ENCODE results near the gene CMTM8.

Gene CMTM8

DNA sequence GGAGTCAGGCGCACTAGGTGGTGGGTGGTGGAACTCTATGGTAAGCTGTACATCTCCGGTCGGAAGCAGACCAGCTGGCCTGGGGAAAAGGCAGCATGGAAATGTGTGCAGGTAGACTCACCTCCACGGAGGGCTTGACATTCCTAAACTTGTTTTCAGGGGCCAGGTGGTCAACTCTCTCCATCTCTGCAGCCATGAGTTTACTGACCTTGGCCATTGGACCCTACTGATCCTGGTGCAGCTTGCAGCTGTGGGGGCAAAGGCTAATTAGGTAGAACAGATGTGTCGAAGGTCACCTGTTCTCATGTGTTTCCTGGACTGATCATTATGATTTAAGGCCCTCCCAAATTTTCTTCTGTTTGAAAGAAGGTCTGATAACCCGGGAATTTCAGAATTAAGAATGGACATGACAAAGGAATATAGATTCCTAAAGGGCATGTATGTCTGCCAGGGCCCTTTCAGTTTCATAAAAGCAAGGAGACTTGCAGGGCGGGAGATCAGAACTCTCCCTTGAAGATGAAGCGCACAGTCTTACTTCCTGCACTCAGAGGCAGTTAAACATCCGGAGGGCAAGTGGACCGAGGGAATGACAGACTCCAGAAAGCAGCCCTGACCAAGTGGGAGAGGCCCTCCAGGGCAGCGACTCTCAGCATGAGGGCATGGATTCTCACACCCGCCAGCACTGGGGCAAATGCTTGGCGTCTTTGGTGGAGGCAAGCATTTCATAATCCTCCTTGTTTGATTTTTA is 97.1 kb downstream of the CMTM8 start:
- Mint-ChIP-seq H3K27me3 (no peaks in the 10 kb centered on the region), H3K4me3 (no peak overlapping the region), H3K4me1 (peaks cover 3% of the 10 kb centered on the region), H3K36me3 (no peaks in the 10 kb centered on the region), H3K27ac (no peak overlapping the region), H3K9me3 (peaks cover 2% of the 10 kb centered on the region)
- no peak for DNase-seq (ENCODE audit: low spot score in 2 of 2)
- ATAC-seq (ENCODE audit: low read depth), result no peak

DNA sequence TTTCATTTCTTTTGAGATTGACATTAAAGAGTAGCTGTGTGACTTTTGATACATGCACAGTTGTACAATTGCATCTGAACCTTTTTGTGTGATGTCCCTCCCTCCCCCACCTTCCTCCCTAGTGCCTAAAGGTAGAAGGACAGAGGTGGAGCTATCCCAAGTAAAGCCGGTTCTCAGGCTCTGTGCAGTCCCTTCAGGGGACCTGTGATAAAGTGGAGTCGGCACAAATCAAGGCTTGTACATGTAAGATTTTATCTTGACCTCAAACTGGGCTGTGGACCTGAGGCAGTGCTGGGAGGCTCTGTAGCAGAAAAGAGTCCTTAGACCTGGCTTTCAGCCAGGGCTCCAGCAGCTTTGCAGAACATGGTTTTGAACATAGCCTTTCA is 97.6 kb downstream of the CMTM8 start:
- DNase-seq (ENCODE audit: low spot score in 2 of 2), result no peak
- H3K36me3 Mint-ChIP-seq, result no peaks in the 10 kb centered on the region
- peaks cover 3% of the 10 kb centered on the region for H3K4me1 Mint-ChIP-seq
- no peak overlapping the region for H3K4me3 Mint-ChIP-seq
- no peak for ATAC-seq (ENCODE audit: low read depth)
- no peak overlapping the region for H3K27ac Mint-ChIP-seq
- no peaks in the 10 kb centered on the region for H3K9me3 Mint-ChIP-seq
- H3K27me3 Mint-ChIP-seq, result no peaks in the 10 kb centered on the region

GRCh38 chr3:32337505-32337904 is 99.0 kb downstream of the CMTM8 start:
- H3K27me3 Mint-ChIP-seq, result no peaks in the 10 kb centered on the region
- DNase-seq (ENCODE audit: low spot score in 2 of 2) (no peak), ATAC-seq (ENCODE audit: low read depth) (no peak)
- no peak overlapping the region for H3K27ac Mint-ChIP-seq
- H3K36me3 Mint-ChIP-seq, result no peaks in the 10 kb centered on the region
- peaks cover 3% of the 10 kb centered on the region for H3K4me1 Mint-ChIP-seq
- H3K4me3 Mint-ChIP-seq, result no peak overlapping the region
- H3K9me3 Mint-ChIP-seq, result no peaks in the 10 kb centered on the region

DNA sequence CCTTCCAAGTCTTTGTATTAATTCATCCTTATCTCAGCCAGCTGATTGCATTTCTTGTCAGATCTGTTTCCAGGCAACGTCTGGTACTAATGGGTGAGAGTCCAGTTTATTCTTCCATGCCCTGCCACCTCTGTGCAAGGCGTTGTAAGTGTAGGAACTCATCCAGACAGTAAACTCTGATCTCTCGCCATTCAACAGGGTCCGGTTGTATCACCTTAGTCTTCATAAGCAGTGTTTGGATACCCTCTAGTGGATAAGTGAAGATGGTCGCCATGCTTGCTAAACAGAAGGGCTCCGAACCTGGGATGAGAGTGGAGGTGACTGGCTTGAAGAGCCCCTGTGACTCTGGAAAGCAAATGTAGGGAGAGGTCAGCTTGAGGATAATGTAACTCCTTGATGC is 101.6 kb downstream of the CMTM8 start:
- H3K9me3 Mint-ChIP-seq, result no peaks in the 10 kb centered on the region
- DNase-seq (ENCODE audit: low spot score in 2 of 2) (peak in 1 of 2 donors; percentile 8), ATAC-seq (ENCODE audit: low read depth) (peak; percentile 41)
- H3K27me3 Mint-ChIP-seq, result no peaks in the 10 kb centered on the region
- H3K4me3 Mint-ChIP-seq, result no peak overlapping the region
- no peaks in the 10 kb centered on the region for H3K36me3 Mint-ChIP-seq
- no peaks in the 10 kb centered on the region for H3K4me1 Mint-ChIP-seq
- no peak overlapping the region for H3K27ac Mint-ChIP-seq

- H3K4me3 Mint-ChIP-seq, result no peak overlapping the region
- no peaks in the 10 kb centered on the region for H3K4me1 Mint-ChIP-seq
- no peaks in the 10 kb centered on the region for H3K36me3 Mint-ChIP-seq
- H3K27me3 Mint-ChIP-seq, result no peaks in the 10 kb centered on the region
- ATAC-seq (ENCODE audit: low read depth) (no peak), DNase-seq (ENCODE audit: low spot score in 2 of 2) (no peak)
- no peaks in the 10 kb centered on the region for H3K9me3 Mint-ChIP-seq
- H3K27ac Mint-ChIP-seq, result no peak overlapping the region
Observed at GRCh38 chr3:32340611-32341365, 102.3 kb downstream of the CMTM8 start.

DNA sequence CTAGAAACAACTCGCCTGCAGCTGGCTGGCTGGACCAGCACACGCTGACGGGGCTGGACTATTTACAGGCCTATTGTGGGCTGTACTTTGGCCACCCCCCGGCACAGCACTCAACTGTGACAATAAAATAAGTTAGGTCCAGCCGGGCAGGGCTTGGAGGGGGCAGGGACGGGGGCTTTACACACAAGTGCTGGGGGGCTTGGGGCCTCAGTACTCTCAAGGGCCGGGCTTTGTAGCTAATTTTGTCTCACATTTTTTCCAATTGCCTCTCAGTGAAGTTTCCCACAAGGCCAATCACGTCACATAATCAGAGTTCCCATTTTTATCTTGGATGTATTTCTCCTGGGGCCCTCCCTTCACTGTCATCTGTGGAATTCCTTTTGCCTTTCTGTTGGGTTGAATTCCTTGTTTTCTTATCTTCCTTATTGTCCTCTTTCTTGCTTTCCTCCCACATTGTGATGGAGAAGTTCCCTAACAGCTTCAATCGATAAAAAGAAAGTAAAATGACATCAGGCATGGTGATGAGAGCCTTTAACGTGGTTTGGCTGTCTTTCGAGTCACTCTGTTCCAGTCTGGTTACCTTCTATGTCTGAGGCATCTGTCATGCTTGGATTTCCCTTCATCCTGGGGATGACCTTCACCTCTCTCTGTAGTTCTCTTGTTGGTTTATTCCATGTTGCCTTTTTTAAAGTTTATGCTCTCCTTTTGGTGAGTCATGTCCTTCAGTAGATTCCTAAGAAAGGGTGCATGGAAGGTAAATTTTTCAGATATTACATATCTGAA is 109.1 kb downstream of the CMTM8 start:
- H3K36me3 Mint-ChIP-seq, result no peaks in the 10 kb centered on the region
- H3K27me3 Mint-ChIP-seq, result no peaks in the 10 kb centered on the region
- no peak overlapping the region for H3K4me3 Mint-ChIP-seq
- no peak overlapping the region for H3K27ac Mint-ChIP-seq
- no peak for ATAC-seq (ENCODE audit: low read depth)
- H3K9me3 Mint-ChIP-seq, result no peaks in the 10 kb centered on the region
- DNase-seq (ENCODE audit: low spot score in 2 of 2), result no peak
- peaks cover 4% of the 10 kb centered on the region for H3K4me1 Mint-ChIP-seq

- Mint-ChIP-seq H3K27me3 (peaks cover 2% of the 10 kb centered on the region), H3K27ac (no peak overlapping the region), H3K4me1 (peaks cover 4% of the 10 kb centered on the region), H3K9me3 (no peaks in the 10 kb centered on the region), H3K4me3 (no peak overlapping the region), H3K36me3 (no peaks in the 10 kb centered on the region)
- no peak for DNase-seq (ENCODE audit: low spot score in 2 of 2)
- no peak for ATAC-seq (ENCODE audit: low read depth)
Observed at GRCh38 chr3:32349184-32349583, 110.7 kb downstream of the CMTM8 start.

DNA sequence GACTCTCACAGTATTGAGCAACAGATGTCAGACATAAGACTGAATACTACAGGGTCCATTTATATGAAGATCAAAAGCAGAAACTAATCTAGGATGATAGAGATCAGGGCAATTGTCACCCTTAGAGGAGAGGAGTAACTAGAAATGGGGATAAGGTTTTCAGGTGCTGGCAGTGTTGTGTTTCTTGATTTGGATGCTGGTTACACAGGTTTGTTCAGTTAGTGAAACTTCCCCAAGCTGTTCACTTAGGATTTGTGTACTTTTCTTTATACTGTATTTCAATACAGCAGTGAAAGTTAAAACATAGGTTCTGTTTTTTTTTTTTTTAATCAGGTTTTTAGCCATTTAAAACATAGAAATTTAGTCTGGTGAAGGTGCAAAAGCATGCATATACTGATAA is 114.1 kb downstream of the CMTM8 start:
- ATAC-seq (ENCODE audit: low read depth), result no peak
- H3K9me3 Mint-ChIP-seq, result no peaks in the 10 kb centered on the region
- H3K4me1 Mint-ChIP-seq, result peaks cover 3% of the 10 kb centered on the region
- peaks cover 11% of the 10 kb centered on the region for H3K27me3 Mint-ChIP-seq
- no peak overlapping the region for H3K27ac Mint-ChIP-seq
- H3K36me3 Mint-ChIP-seq, result no peaks in the 10 kb centered on the region
- no peak overlapping the region for H3K4me3 Mint-ChIP-seq
- DNase-seq (ENCODE audit: low spot score in 2 of 2), result no peak

DNA sequence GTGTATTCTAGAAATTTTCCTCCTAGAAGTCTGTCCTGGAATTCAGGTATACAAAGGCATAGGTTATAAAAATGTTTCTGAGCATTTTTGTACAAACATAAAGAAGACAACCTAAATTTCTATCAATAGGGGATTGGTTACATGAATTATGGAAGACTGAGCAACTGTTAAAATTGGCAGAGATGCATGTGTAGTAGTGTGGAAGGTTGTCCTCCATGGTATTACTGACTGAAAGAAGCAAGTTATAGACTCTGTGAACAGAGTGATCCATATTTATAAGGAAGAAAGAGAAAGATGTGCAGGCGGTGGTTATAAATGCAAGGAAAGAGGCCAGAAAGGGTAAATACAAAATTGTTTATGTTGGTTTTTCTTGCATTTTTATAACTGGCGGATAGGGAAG is 114.9 kb downstream of the CMTM8 start:
- Mint-ChIP-seq H3K27ac (peak overlapping the region; percentile 4), H3K4me1 (no peaks in the 10 kb centered on the region), H3K36me3 (no peaks in the 10 kb centered on the region), H3K27me3 (peaks cover 11% of the 10 kb centered on the region), H3K9me3 (no peaks in the 10 kb centered on the region), H3K4me3 (no peak overlapping the region)
- no peak for DNase-seq (ENCODE audit: low spot score in 2 of 2)
- ATAC-seq (ENCODE audit: low read depth), result no peak

DNA sequence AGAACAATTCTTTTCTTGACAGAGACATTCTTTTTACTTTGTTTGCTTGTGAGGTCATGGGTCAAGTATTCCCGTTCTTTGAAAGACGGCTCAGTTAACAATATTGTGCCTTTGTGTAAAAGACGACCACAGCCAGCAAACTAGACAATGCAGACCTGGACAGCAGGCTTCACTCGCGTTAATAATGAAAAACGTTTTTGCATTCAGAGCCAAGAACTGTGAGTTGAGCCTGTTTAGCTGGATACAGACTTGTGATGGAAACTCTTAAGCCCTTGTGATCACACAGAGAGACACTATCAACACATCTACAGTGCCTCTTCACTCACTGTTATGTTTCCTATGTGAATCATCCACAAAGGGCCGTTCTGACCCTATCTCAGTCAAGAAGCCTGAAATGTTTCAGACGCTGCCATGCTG is 115.9 kb downstream of the CMTM8 start:
- DNase-seq (ENCODE audit: low spot score in 2 of 2), result no peak
- no peak for ATAC-seq (ENCODE audit: low read depth)
- H3K27me3 Mint-ChIP-seq, result peaks cover 11% of the 10 kb centered on the region
- no peaks in the 10 kb centered on the region for H3K9me3 Mint-ChIP-seq
- H3K36me3 Mint-ChIP-seq, result no peaks in the 10 kb centered on the region
- H3K4me3 Mint-ChIP-seq, result no peak overlapping the region
- no peak overlapping the region for H3K27ac Mint-ChIP-seq
- no peaks in the 10 kb centered on the region for H3K4me1 Mint-ChIP-seq

GRCh38 chr3:32355751-32356291 is 117.3 kb downstream of the CMTM8 start:
- H3K9me3 Mint-ChIP-seq, result no peaks in the 10 kb centered on the region
- no peak for ATAC-seq (ENCODE audit: low read depth)
- no peak for DNase-seq (ENCODE audit: low spot score in 2 of 2)
- peaks cover 11% of the 10 kb centered on the region for H3K27me3 Mint-ChIP-seq
- no peak overlapping the region for H3K27ac Mint-ChIP-seq
- no peaks in the 10 kb centered on the region for H3K4me1 Mint-ChIP-seq
- no peaks in the 10 kb centered on the region for H3K36me3 Mint-ChIP-seq
- no peak overlapping the region for H3K4me3 Mint-ChIP-seq

- DNase-seq (ENCODE audit: low spot score in 2 of 2) (no peak), ATAC-seq (ENCODE audit: low read depth) (no peak)
- peaks cover 11% of the 10 kb centered on the region for H3K27me3 Mint-ChIP-seq
- no peak overlapping the region for H3K27ac Mint-ChIP-seq
- H3K36me3 Mint-ChIP-seq, result no peaks in the 10 kb centered on the region
- H3K4me3 Mint-ChIP-seq, result no peak overlapping the region
- no peaks in the 10 kb centered on the region for H3K9me3 Mint-ChIP-seq
- no peaks in the 10 kb centered on the region for H3K4me1 Mint-ChIP-seq
Observed at GRCh38 chr3:32359766-32360492, 121.4 kb downstream of the CMTM8 start.

DNA sequence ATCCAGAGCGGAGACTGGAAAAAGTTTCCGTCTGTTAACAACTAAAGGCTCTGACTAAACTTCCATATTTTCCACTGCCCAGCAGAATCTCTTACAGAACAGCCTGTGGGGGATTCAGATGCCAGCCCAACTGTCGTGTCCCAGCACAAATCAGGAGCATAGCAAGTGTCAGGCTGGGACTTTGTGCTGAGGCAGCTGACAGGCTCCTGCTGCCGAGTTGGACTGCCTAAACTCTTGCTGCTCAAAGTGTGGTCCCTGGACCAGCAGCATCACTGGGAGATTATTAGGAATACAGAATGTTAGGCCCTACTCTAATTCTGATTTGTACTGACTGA is 122.0 kb downstream of the CMTM8 start:
- Mint-ChIP-seq H3K9me3 (no peaks in the 10 kb centered on the region), H3K27ac (no peak overlapping the region), H3K27me3 (peaks cover 8% of the 10 kb centered on the region), H3K36me3 (no peaks in the 10 kb centered on the region), H3K4me3 (no peak overlapping the region), H3K4me1 (no peaks in the 10 kb centered on the region)
- DNase-seq (ENCODE audit: low spot score in 2 of 2), result no peak
- no peak for ATAC-seq (ENCODE audit: low read depth)

Measured in memory B cell (primary cell).